Calu3 (cell line): ENCODE measurements around the gene CHRNA10. TPM values are rescaled to one million over a fixed set of nuclear protein-coding genes. Genes with fewer than 3 reads are reported as not detected.
"Not testable (repeated sequence)": the region's sequence is repeated elsewhere in the genome, so short reads cannot be mapped to it uniquely, and the experiment has no call there.

Experiments
- BruUV-seq: library from RNA; stranded (reverse); fragments of 400-500 nt; replicated peaks from 2 replicates; lab custom pipeline; 2021; lab: Mats Ljungman, UMichigan
- CTCF ChIA-PET: fragments of 300-600 bp; sonication (Branson Sonifier 250); formaldehyde crosslinking; loops from one replicate; lab custom pipeline; 2022; ENCODE audit warnings: antibody characterized with exemption; lab: Charles Lee
- DNase-seq: peaks from one replicate; pipeline ENCODE4 v3.0.0; 2022
- H3K27ac Mint-ChIP-seq: one replicate; pipeline ENCODE4 v1.8.0; 2022; ENCODE audit warnings: mixed read lengths; ENCODE audit not compliant: unreplicated experiment
- H3K27me3 Mint-ChIP-seq: one replicate; pipeline ENCODE4 v1.8.0; 2022; ENCODE audit warnings: mixed read lengths; ENCODE audit not compliant: unreplicated experiment
- H3K36me3 Mint-ChIP-seq: one replicate; pipeline ENCODE4 v1.8.0; 2022; ENCODE audit warnings: mild to moderate bottlenecking, moderate library complexity, mixed read lengths; ENCODE audit not compliant: insufficient read depth, unreplicated experiment
- H3K4me1 Mint-ChIP-seq: one replicate; pipeline ENCODE4 v1.8.0; 2022; ENCODE audit warnings: mild to moderate bottlenecking, low read depth, mixed read lengths; ENCODE audit not compliant: unreplicated experiment
- H3K4me3 Mint-ChIP-seq: one replicate; pipeline ENCODE4 v1.8.0; 2022; ENCODE audit warnings: mild to moderate bottlenecking, low read depth, moderate library complexity, mixed read lengths; ENCODE audit not compliant: unreplicated experiment
- H3K9me3 Mint-ChIP-seq: one replicate; pipeline ENCODE4 v1.8.0; 2022; ENCODE audit warnings: low read depth, mixed read lengths; ENCODE audit not compliant: unreplicated experiment
- intact Hi-C: fragments of 100-400 bp; cut with micrococcal nuclease; formaldehyde crosslinking; loops from one replicate; pipeline ENCODE4 v1.10.0; 2022; ENCODE audit not compliant: unreplicated experiment
- total RNA-seq: library from RNA; stranded (reverse); gene quantifications from 2 replicates; pipeline ENCODE4 v1.2.3, GENCODE V29; 2022
- TF ChIP-seq, protein P1 (sequence below): fragments of 200-600 bp; IDR thresholded peaks from one replicate; pipeline ENCODE4 v1.8.0; 2022; ENCODE audit warnings: antibody characterized with exemption; ENCODE audit not compliant: unreplicated experiment

The CHRNA10 gene
- total RNA-seq, 1 experiment from 2014 or later: 6.9 TPM

DNA sequence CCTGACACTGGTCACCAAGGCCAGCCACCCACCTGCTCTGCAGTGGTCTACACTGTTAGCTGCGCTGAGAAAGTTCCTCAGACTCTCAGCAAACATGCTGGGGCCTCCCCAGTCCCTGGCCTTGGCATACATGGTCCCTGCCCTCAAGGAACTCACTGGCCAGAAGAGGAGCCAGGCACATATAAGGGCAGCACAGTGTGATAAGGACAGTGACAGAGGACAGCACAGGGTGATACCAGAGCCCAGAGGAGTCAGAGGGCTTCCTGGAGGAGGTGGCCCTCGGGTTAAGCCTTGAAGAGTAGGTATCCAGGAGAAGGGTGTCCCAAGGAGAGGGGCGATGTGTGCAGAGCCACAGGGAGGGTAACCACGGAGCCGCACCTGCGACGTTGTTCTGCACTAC, 25.6 kb downstream of the CHRNA10 start:
- Mint-ChIP-seq H3K4me1 (peaks cover 14% of the 10 kb centered on the region), H3K27me3 (peaks cover 31% of the 10 kb centered on the region), H3K9me3 (no peaks in the 10 kb centered on the region), H3K36me3 (peaks cover 11% of the 10 kb centered on the region), H3K27ac (no peak overlapping the region), H3K4me3 (no peak overlapping the region)
- TF ChIP-seq, protein P1, sequence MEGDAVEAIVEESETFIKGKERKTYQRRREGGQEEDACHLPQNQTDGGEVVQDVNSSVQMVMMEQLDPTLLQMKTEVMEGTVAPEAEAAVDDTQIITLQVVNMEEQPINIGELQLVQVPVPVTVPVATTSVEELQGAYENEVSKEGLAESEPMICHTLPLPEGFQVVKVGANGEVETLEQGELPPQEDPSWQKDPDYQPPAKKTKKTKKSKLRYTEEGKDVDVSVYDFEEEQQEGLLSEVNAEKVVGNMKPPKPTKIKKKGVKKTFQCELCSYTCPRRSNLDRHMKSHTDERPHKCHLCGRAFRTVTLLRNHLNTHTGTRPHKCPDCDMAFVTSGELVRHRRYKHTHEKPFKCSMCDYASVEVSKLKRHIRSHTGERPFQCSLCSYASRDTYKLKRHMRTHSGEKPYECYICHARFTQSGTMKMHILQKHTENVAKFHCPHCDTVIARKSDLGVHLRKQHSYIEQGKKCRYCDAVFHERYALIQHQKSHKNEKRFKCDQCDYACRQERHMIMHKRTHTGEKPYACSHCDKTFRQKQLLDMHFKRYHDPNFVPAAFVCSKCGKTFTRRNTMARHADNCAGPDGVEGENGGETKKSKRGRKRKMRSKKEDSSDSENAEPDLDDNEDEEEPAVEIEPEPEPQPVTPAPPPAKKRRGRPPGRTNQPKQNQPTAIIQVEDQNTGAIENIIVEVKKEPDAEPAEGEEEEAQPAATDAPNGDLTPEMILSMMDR: no peak
- no TSS peak for BruUV-seq
- DNase-seq: no peak
- intact Hi-C loops: no loop called here
- CTCF ChIA-PET: no interaction called here

- TF ChIP-seq, protein P1: no peak
- intact Hi-C loops: no loop called here
- Mint-ChIP-seq H3K27ac (no peak within 1 kb of the TSS), H3K4me3 (no peak within 1 kb of the TSS), H3K4me1 (peaks cover 14% of the 10 kb centered on the region), H3K36me3 (peaks cover 11% of the 10 kb centered on the region), H3K27me3 (peaks cover 33% of the 10 kb centered on the region), H3K9me3 (no peaks in the 10 kb centered on the region)
- CTCF ChIA-PET: no interaction called here
- DNase-seq: peak; percentile 27
- no TSS peak for BruUV-seq
Measured at GRCh38 chr11:3644817-3645235, 26.4 kb downstream of the CHRNA10 start, which contains the start of gene ART1. ART1 (plus strand) TSS chr11:3645128; CDS start chr11:3659214, 14,086 bp downstream.

GRCh38 chr11:3643102-3643546, 28.1 kb downstream of the CHRNA10 start:
- CTCF ChIA-PET: interaction anchor here (1.1 kb wide), 1 partner anchor 10 kb away, joined by 3 read pairs; no protein-coding TSS in a partner anchor

GRCh38 chr11:3642071-3642951, 28.9 kb downstream of the CHRNA10 start:
- peaks cover 11% of the 10 kb centered on the region for H3K36me3 Mint-ChIP-seq
- H3K4me1 Mint-ChIP-seq: peaks cover 14% of the 10 kb centered on the region
- intact Hi-C loops: no loop called here
- peak overlapping the region; percentile 68 for H3K4me3 Mint-ChIP-seq
- BruUV-seq: no TSS peak
- CTCF ChIA-PET: interaction anchor here (1.1 kb wide), 1 partner anchor 11 kb away, joined by 3 read pairs; no protein-coding TSS in a partner anchor
- H3K9me3 Mint-ChIP-seq: no peaks in the 10 kb centered on the region
- H3K27me3 Mint-ChIP-seq: peaks cover 59% of the 10 kb centered on the region
- TF ChIP-seq, protein P1: no peak
- no peak overlapping the region for H3K27ac Mint-ChIP-seq
- DNase-seq: peak; percentile 80

More at GRCh38 chr11:3643102-3643546, 28.1 kb downstream of the CHRNA10 start:
- H3K4me3 Mint-ChIP-seq: peak overlapping the region; percentile 68
- BruUV-seq, DNase-seq, H3K27ac Mint-ChIP-seq, intact Hi-C loops, H3K9me3 Mint-ChIP-seq: not testable (repeated sequence)
- H3K36me3 Mint-ChIP-seq: peaks cover 11% of the 10 kb centered on the region
- H3K27me3 Mint-ChIP-seq: peaks cover 50% of the 10 kb centered on the region
- H3K4me1 Mint-ChIP-seq: peaks cover 14% of the 10 kb centered on the region
